NCI-H2227 (cell line): ENCODE measurements around the gene TEAD1.

ENCODE experiments used
- DNase-seq: peaks from one replicate; lab custom pipeline; 2025; ENCODE audit not compliant: unreplicated experiment; lab: John Stamatoyannopoulos, UW

TEAD1 gene

DNA sequence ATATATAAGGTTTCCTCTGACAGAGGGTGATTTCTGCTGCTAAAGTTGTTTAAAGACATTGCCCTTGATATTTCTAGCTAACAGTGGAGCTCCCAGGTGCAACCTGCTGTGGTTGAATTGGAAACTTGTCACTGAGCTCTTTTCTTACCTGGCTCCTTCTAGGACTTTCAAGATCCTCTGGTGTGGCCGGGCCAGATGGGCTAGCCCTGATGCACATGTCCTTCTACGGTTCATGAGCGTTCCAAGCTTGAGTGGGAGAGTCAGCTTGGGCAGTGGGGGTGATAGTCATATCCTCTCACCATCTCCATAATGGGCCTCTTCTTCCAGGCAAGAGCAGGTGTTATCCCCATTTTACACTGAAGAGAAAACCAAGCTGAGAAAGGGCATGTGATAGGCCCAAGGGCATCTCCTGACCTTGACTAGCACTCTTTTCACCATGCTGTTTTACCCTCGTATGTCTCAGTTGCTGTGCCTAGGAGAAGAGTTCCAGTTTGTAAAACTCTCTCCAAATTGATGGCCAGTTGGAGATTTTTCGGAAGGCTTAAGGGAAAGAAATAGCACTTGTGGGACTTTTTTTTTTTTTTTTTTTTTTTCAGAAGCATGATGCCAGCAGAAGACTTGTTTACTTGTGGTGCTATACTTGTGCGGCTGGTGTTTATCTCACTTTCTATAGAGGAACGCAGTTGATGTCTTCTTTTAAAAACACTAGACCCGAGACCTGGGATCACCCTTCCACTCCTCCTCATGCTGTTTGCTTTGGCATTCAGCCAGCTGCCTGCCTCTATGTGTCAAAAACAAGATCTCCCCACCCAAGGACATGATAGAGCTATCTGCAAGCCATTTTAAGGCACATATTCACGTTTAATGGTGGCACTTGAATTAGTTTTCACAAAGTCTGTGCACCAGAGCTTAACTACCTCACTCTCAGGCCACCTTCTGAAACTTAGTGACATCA lies 32.6 kb downstream of the TEAD1 start:
- DNase-seq: peak; percentile 88

GRCh38 chr11:12707500-12707880 lies 33.3 kb downstream of the TEAD1 start:
- peak; percentile 50 for DNase-seq

- no peak for DNase-seq
These were observed 37.3 kb downstream of the TEAD1 start for GRCh38 chr11:12711496-12711895.

DNA sequence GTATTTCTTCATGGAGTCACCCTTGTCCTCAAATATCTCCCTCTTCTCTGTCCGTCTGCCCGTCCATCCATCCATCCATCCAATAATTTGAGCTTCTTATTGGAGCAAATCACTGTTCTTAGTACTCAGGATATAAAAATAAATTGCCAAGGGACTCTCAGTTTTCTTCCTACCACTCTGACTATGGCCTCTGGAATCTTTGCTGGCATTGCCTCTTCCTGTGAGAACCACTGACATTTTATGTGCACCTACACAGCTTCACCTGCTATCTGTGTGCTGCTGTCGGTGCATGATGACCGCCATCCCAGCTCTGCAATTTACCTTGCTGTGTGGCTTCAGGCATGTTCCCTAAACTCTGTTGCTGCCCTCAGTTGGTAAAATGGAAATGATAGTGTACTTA lies 37.9 kb downstream of the TEAD1 start:
- no peak for DNase-seq

- DNase-seq: no peak
These were observed 40.9 kb downstream of the TEAD1 start for GRCh38 chr11:12715131-12715530.

GRCh38 chr11:12715941-12716340 lies 41.7 kb downstream of the TEAD1 start:
- DNase-seq: no peak

DNA sequence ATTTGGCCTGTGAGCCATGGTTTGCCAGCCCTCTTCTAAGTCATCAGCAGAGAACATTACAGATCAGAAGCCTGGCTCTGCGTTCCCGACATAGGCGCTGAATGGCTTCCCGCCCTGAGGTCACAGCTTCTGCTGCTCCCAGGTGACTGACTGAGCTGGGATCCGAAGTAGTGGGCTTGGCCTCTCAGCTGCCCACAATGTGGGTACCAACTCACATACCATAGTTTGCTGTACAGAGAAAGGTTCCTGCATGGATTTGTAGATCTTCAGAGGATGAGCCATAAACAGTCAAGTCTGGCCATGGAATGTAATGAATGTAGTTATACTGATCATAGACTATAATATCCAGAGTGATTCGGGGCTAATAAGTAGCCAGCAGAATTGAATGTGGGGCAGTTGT lies 42.6 kb downstream of the TEAD1 start:
- no peak for DNase-seq

- DNase-seq: no peak
These were observed 43.6 kb downstream of the TEAD1 start for GRCh38 chr11:12717851-12718291.

- no peak for DNase-seq
These were observed 45.0 kb downstream of the TEAD1 start for GRCh38 chr11:12719221-12719620.

GRCh38 chr11:12721816-12722604 lies 47.8 kb downstream of the TEAD1 start:
- no peak for DNase-seq

DNA sequence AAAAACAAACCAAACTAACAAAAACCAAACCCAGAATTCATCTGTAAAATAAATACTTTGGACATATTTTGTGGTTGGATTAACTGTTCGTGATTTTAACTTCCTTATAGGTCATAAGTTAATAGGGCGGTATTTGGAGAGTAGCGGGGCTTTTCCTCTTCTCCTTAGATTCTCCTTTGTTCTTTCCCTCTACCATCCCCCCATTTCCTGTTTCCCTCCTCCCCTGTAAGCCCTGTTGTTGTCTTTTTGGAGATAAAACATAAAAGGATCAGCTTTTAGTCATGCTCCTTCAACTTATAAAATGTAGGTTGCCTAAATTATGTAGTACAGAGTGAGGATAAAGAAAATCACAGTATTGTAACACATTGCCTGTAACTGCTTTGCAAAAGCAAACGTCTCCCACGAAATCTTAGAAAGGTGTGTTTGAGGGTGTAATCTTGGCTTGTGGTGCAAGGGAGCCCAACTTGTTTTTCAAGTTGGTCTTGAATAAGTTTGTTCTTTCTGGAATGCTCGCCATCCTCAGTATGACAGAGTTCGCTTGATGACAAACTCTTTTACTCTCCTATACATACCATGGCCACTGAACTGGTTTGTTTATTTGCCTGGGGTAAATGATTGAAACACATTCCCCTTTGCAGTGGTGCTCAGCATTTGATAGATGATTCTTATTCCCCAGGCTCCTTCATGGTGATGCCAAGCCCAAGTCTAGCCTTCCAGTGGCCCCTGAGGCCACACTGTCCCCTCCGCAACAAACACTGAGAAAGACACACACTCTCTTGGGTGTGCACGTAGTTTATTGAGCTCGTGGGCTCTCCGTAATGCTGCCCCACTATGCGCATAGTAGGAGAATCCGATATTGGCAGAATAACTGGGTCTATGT lies 49.4 kb downstream of the TEAD1 start:
- peak; percentile 29 for DNase-seq

DNA sequence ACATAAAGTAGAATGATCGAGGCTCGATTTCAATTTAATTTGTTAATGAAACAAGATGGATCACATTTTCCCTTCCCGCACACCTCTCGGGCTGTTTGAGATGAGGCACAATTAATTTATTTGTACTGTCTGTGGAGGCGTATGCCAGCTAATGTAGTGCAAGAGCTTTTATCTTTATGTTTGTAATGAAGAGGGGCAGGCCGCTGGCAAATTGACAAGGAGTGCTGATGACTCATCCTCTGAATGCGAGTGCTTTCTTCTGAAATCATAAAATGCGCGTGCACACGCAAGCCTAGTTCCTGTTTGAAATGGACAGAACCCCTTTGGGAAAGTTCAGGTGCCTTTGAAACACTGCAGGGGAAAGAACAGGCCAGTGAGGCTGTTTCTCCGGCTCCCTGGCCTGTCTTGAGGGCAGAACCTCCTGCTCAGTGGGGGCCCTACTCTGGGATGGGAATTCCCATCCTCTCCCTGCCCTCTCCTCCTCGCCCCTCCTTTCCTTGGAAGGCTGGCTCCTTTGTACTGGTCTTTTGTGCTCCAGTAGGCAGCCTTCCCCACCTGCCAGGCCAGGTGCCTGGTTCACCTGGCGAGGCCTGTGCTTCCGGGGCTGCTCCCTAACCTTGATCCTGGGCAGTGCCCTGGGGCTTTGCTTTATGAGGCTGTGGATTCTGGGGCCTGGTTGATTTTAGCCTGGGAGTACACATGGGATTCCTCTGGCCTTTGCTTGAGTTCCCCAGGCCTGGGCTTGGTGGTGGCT lies 50.3 kb downstream of the TEAD1 start:
- DNase-seq: peak; percentile 71

DNA sequence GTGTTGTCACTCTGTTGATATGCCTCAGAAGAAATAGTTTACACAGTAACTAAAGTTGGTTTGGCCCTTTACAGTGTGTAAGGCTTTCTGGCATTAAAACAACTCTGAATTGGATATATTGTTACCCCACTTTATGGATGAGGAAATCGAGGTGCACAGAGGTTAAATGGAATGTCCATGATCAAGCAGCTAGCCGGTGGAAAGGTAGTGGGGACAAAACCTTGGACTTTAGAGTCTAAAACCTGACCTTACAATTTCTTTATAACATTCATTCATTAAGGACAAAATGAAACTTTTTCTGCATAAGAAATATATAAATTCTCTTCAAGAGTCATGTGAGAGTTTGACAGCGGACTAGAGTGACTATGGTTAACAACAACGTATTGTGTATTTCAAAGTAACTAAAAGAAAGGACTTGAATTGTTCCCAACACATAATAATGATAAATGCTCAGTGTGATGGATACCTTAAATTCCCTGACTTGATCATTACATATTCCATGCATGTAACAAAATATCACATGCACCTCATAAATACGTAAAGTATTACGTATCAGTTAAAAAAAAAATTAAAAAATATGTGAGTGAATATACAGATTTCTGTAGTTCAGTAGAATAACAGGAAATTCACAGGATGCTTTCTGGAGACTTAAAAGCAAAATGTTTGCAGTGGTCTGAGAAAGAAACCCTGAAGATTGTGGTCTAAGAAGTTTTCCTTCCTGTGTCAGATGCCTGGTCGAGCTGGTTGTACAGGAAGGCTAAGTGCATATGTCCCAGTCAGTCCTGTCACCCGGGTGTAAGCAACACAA lies 51.0 kb downstream of the TEAD1 start:
- DNase-seq: no peak

- no peak for DNase-seq
These were observed 51.9 kb downstream of the TEAD1 start for GRCh38 chr11:12725863-12726682.

- no peak for DNase-seq
These were observed 53.5 kb downstream of the TEAD1 start for GRCh38 chr11:12727563-12728211.

GRCh38 chr11:12728417-12728816 lies 54.2 kb downstream of the TEAD1 start:
- DNase-seq: no peak

GRCh38 chr11:12729941-12730340 lies 55.7 kb downstream of the TEAD1 start:
- no peak for DNase-seq

GRCh38 chr11:12731841-12732336 lies 57.7 kb downstream of the TEAD1 start:
- DNase-seq: no peak
